WI38 (cell line): Measurements from ENCODE around the gene RHBDF1.
"Not testable (repeated sequence)": the region's sequence is repeated elsewhere in the genome, so short reads cannot be mapped to it uniquely, and the experiment has no call there.

ENCODE experiments used
- H3K4me3 ChIP-seq: 2 replicates; pipeline ENCODE4 v1.5.1; 2011; ENCODE audit warnings: low read depth, mild to moderate bottlenecking, control low read depth, low read length
- TF ChIP-seq, protein P1 (sequence below): IDR thresholded peaks from 2 replicates; pipeline ENCODE4 v1.5.1; 2012; ENCODE audit warnings: low read depth, mild to moderate bottlenecking, control low read depth, low read length

Gene RHBDF1

GRCh38 chr16:37511-37910 is 34.9 kb downstream of the RHBDF1 start:
- TF ChIP-seq, protein P1, sequence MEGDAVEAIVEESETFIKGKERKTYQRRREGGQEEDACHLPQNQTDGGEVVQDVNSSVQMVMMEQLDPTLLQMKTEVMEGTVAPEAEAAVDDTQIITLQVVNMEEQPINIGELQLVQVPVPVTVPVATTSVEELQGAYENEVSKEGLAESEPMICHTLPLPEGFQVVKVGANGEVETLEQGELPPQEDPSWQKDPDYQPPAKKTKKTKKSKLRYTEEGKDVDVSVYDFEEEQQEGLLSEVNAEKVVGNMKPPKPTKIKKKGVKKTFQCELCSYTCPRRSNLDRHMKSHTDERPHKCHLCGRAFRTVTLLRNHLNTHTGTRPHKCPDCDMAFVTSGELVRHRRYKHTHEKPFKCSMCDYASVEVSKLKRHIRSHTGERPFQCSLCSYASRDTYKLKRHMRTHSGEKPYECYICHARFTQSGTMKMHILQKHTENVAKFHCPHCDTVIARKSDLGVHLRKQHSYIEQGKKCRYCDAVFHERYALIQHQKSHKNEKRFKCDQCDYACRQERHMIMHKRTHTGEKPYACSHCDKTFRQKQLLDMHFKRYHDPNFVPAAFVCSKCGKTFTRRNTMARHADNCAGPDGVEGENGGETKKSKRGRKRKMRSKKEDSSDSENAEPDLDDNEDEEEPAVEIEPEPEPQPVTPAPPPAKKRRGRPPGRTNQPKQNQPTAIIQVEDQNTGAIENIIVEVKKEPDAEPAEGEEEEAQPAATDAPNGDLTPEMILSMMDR, result no peak
- H3K4me3 ChIP-seq, result no peak overlapping the region

DNA sequence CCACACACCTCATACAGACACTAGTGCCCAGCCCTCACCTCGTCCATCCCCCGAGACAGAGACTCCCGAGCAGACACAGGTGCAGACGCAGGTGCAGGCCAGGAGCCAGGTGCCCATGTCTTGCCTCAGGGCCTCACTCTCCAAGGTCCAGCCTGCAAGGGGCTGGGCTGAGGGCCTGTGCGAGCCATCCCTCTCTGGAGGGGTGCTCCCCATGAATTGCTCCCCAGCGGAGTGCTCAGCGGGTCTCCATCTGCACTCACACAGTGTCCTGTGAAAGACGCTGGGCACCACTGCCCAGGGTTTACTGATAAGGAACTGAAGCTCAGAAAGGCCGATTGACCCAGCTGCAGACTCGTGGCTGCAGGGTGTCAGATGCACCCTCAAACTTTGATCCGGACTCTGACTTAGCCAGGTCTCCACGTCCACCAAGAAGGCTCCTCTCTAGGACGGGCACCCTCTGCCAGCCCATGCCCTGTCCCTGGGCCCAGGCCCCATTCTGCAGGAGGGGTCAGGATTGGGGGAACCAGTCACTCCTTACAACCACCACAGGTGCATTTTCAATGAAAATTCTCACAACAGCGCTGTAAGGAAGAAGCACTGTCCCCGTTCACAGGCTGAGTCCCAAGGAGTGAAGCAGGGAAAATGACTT is 36.0 kb downstream of the RHBDF1 start:
- TF ChIP-seq, protein P1, result no peak
- no peak overlapping the region for H3K4me3 ChIP-seq

DNA sequence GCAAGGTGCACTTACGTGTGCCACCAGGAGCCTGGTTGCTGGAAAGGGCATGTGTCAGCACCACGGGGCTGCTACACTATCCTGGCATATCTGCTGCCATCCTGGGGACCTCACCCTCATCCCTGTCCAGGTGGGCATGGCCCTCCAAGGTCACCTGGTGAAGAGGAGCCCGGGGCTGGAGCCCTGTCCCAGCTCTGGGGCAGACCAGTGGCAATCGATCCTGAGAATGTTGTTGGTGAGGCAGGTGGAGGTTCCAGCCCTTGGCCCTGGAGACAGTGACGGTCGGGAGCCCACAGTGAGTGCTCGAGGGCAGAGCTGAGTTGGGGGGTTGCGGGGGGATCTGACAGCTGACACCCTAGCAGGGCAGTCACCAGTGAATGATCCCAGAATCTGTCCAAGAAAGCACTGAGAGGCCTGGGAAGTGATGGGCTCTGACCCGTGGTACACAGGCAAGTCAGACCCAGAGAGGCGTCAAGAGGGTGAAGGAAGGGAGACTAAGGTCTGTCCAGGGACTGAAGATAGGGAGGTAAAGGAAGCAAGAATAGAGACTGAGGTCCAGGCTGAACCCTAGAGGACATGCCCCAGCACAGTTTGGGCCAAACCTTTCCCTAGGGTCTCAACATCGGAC is 36.6 kb downstream of the RHBDF1 start:
- H3K4me3 ChIP-seq, result no peak overlapping the region
- TF ChIP-seq, protein P1, result no peak

DNA sequence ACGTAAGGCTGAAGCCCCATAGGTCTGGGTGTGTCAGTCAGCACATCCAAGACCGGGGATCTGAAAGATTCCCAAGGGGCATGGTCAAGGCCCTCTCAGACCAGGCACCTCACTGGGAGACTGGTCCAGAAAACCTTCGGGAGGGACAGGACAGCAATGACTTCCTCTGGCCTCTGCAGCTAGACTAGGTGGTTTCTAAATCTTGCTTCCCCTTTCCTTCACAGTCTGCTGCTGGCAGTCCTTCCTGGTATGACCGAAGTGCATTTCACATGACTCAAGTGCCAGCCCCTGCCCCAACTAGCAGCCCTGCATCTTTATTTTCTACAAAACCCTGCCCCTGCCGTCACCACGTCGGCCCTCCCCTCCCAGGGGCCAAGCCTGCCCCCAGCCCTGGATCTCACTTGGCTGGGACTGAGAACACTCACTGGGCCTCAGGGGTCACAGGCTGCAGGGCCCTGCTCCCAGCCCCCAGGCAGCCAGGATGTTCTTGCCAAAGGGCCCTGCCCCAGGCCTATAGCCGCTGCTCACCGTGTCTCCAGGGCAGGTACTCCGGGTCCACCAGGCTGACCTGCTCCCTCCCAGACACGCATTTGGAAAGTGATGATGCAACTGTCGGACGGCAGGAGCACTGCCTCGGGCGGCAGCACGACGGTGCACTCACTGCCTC is 37.3 kb downstream of the RHBDF1 start:
- TF ChIP-seq, protein P1, result no peak
- H3K4me3 ChIP-seq, result no peak overlapping the region

GRCh38 chr16:34648-34987 is 37.8 kb downstream of the RHBDF1 start:
- TF ChIP-seq, protein P1, result no peak
- no peak overlapping the region for H3K4me3 ChIP-seq

DNA sequence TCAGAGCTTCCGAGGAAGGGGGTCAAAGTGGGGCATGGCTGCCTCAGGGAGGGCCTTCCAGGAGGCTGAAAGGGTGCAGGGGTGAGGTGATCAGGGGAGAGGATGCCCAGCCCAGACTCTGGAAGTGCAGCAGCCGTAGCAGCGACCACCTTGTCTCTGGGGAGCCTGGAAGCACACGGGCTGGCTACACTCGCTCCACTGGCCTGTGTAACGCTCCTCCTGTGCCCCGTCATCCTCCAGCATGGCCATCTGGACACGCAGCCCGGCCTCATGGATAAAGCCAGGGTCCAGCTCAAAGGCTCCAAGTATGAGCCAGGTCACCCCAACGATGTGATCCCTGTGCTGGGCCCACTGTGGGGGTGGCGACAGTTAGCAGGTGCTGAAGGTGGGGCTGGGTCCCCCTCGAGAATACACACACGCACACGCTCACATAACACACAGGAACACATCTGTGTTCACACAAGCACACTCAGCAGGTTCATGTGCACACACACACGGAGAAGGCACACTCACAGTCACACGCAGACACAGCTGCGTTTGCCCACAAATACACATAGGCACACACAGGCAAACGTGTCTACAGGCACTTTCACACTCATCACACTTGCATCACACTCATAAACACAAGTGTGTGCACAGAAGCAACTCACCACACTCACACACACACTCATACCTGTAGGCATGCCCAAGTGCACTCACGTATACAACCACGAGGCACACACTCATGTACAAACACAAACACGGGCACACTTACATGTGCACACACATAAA is 38.4 kb downstream of the RHBDF1 start:
- TF ChIP-seq, protein P1, result no peak
- no peak overlapping the region for H3K4me3 ChIP-seq

- not testable (repeated sequence) for H3K4me3 ChIP-seq
These were observed 39.1 kb downstream of the RHBDF1 start for GRCh38 chr16:33154-33876.

DNA sequence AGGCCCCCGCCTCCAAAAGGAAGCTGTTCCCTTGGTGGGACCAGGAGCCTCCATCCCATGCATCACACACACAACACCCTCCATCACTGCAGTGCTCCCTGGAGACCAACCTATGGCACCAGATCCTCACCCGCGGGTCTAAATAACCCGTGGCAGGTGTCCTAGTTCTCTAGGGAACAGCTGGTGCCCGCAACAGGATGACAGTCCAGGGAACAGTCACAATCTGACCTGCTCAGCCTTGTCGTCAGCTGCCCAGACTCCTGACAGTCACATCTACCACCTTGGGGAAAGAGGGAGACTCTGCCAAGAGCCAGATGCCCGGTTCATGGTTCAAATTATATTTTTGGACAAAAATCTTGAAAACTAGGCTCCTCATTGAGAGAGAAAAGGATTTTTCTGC is 41.8 kb downstream of the RHBDF1 start:
- H3K4me3 ChIP-seq, result not testable (repeated sequence)

- H3K4me3 ChIP-seq, result not testable (repeated sequence)
These were observed 46.5 kb downstream of the RHBDF1 start for GRCh38 chr16:25926-26348.

GRCh38 chr16:24151-24550 is 48.3 kb downstream of the RHBDF1 start:
- H3K4me3 ChIP-seq, result not testable (repeated sequence)

- not testable (repeated sequence) for H3K4me3 ChIP-seq
These were observed 51.5 kb downstream of the RHBDF1 start for GRCh38 chr16:20886-21285.
